Measurements from ENCODE around the gene LONP1.

- no peak for TF ChIP-seq POLR2A (IDR thresholded peaks at IDR 0.05; ENCODE audit: low read depth, low read length)
- TF ChIP-seq TAF1 (IDR thresholded peaks at IDR 0.05; ENCODE audit: borderline replicate concordance, low read depth, low read length): no peak
- TF ChIP-seq POLR2AphosphoS5 (IDR thresholded peaks at IDR 0.05; ENCODE audit: low read depth, low read length): no peak
Measured at GRCh38 chr19:5644037-5644436, 75.9 kb downstream of the LONP1 start.

All from GM12892 (cell line).